SKM-1 treated with dmso at 0.1 percent for 144 hours (cell line): Measurements from ENCODE around the gene KRT4.

Experiments
- DNase-seq: peaks from one replicate; lab custom pipeline; 2025; ENCODE audit not compliant: unreplicated experiment; lab: John Stamatoyannopoulos, UW

Gene KRT4

GRCh38 chr12:52837413-52837741 lies 23.5 kb upstream of the KRT4 start:
- no peak for DNase-seq

GRCh38 chr12:52836491-52837412 lies 22.8 kb upstream of the KRT4 start:
- DNase-seq, result no peak

- no peak for DNase-seq
Measured at GRCh38 chr12:52836042-52836466, 22.1 kb upstream of the KRT4 start.

DNA sequence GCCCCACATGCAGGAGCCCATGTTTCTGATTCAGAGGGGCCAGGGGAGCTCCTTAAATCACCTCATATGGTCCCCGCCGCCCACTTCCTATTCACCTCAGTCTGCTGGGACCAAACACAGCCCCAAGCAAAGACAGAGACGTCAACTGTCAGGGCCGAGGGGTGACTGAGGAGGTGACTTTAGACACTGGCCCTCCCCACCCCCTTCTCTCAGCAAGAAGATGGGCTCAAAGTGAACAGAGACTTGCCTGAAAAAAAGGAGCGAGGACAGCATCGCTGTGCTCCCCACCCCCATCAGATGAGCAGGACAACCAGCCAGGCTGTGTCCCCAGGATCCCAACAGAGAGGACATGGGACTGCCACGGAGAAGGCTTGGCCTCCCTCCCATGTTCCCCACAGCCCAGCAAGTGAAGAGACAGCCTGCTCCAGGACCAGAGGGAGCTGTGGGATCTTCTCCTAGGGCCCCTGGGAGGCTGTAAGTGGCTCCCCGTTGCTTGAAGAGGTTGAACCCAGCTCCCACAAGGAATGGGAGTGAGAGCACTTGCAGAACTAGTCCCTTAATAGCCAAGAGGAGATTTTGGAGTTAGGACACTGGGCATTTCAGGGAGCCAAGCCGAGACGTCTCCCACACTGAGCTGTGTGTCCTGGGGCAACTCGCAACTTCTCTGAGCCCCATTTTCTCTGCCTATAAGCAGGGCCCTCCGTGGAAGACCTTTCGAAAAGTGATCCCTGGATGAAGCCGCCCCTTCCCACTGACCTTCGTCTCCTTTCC lies 21.5 kb upstream of the KRT4 start:
- no peak for DNase-seq

DNA sequence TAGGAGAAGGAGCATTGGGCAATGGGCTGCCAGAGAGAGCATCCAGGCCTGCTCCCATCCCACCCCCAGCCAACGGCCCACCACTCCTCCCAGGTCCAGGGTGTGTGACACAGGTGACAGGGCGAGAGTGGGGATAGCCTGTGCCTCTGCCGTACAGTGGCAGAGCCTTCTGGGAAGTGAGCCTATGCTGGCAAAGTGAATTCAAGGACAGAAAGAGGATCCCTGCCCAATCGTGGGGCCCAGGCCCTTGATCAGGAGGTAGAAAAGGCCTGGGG lies 20.7 kb upstream of the KRT4 start:
- no peak for DNase-seq

GRCh38 chr12:52833922-52834726 lies 20.2 kb upstream of the KRT4 start, which contains the start of gene KRT79:
Gene KRT79, minus strand, starts transcription at chr12:52834311. Its CDS starts 51 bp downstream, at chr12:52834260.
- no peak for DNase-seq

DNA sequence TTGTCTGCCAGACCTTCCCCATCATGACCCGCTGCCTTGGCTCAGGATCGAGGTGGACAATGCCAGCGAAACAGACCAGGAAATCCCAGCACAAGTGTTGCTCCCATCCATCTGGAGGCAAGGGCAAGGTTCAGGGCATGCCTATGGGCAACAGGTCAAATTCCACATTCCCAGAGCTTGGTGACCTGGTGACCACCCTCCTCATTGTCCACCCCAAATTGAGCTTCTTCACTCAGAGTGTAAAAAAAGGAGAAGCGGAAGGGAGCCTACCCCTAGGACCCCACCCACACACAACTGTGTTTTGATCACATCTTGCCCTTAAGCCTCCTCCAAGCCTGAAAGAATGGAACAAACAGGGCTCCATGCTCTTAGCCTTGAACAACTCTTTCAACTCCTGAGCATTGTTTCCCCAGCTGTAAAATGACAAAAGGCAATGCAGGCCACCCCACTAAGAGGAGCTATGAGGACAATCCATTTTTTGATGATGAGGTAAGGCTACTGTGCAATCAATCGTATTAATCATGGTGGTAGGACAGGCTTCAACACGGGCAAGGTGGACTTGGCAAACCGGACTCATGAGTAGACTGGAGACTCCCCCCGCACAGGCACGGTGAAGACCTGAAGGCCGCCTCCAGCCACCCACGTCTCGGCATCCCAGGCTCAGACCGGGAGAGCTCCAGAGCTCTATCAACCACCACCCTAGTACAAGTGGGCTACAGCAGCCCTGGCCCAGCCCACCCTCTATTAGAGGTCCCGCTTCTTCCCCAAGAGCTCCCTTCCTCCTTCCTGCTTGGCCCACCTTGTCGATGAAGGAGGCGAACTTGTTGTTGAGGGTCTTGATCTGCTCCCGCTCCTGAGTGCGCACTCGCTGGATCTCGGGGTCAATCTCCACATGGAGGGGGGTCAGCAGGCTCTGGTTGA lies 19.3 kb upstream of the KRT4 start:
- no peak for DNase-seq

DNA sequence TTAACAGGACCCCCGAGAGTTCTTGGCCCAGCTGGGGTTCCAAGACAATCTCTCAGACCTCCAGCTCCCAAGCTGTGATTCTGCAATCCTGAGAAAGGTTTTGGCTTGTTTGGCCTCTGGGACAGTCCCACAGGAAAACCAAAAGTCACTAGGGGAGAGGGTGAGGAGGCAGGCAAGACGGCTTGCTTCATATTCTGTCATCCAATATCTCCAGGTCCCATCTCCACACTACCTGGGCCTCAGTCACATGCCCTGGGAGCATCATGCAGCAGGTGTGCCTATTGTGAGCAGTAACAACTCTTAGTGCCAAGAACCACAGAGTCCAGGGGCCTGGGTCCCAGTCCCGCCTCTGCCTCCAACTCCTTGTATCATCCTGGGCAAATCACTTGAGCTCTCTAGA lies 18.5 kb upstream of the KRT4 start:
- no peak for DNase-seq

- no peak for DNase-seq
Measured at GRCh38 chr12:52831251-52831650, 17.3 kb upstream of the KRT4 start.

DNA sequence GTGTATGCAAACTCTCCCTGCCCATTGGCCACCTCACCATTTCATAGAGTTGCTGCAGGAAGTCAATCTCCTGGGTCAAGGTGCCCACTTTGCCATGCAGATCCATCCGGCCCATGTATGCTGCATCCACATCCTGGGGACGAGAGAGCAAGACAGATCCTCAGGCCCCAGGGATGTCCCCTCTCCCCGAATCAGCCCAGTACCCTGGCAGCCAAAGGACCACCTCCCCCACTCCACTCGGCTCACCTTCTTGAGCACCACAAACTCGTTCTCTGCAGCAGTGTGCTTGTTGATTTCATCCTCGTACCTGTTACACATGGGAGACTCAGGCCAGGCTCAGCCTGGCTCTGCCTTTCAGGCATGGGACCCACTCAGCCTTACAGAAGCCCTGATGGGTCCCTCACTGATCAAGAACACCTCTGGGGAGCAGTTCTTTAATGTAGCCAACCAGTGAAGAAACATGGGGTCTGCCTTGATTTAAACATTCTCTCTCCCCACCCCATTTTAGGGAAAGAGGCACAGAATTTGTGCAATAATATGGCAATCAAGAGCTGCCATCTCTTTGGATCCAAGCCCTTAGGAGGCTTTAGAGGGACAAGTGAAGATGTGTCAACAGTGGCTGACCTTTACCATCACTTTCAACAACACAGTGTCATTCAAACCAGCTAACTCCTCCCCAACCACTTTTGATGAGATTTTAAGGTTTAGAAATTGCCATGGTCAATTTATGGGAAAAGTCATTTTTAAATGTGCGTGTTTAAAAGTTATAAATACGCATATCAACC lies 16.3 kb upstream of the KRT4 start:
- no peak for DNase-seq

DNA sequence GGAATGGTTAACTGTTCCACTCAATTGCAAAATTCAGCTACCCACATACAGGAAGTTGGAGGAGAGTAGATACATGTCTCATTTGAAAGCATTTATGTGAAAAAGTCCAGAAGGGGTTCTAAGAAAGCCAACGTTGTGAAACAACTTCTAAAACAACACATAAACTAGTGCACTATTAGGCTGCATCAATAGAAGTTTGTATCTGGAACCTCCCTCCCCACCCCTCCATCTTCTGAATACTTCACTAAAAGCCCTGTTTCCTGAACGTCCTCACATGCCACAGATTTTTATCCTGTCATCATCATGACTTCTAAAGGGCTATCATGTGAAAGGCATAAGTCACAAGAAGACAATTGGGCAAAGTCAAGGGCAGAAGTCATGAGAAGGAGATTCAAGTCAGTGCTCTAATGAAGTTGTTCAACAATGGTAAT lies 14.7 kb upstream of the KRT4 start:
- DNase-seq, result no peak

- no peak for DNase-seq
Measured at GRCh38 chr12:52828156-52828555, 14.2 kb upstream of the KRT4 start.

- DNase-seq, result no peak
Measured at GRCh38 chr12:52827499-52828090, 13.7 kb upstream of the KRT4 start.

GRCh38 chr12:52826611-52827498 lies 12.9 kb upstream of the KRT4 start:
- no peak for DNase-seq

GRCh38 chr12:52825961-52826360 lies 12.0 kb upstream of the KRT4 start:
- DNase-seq, result no peak

DNA sequence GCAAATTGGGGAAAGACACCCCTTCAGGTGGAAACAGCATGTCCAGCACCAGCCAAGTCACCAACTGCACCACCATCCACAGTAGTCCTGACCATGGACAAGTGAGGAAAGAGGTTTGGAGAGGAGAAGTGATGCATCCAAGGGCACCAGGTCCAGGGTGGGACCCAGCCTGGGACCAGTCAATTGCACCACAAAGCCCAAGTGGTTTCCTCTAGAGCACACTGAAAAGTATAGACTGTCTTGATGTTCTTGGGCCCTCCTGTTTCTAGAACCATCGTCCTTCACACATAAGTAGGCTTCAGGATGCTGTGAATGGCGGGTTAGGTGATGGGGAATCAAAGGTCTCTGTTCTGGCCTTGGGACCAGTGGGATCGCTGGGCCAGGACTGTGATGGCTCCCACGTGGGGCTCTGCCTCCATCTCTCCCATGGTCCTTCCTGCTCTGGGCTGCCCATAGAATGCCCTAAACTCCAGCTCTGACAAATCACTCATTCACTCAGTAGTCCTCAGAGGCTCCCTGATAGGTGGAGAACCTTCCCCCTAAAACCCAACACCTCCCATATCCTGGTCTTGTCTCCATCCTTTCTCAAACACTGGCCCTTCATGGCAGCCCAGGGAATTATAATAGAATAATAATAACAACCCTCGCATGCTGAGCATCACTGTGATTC lies 11.0 kb upstream of the KRT4 start:
- DNase-seq, result no peak

DNA sequence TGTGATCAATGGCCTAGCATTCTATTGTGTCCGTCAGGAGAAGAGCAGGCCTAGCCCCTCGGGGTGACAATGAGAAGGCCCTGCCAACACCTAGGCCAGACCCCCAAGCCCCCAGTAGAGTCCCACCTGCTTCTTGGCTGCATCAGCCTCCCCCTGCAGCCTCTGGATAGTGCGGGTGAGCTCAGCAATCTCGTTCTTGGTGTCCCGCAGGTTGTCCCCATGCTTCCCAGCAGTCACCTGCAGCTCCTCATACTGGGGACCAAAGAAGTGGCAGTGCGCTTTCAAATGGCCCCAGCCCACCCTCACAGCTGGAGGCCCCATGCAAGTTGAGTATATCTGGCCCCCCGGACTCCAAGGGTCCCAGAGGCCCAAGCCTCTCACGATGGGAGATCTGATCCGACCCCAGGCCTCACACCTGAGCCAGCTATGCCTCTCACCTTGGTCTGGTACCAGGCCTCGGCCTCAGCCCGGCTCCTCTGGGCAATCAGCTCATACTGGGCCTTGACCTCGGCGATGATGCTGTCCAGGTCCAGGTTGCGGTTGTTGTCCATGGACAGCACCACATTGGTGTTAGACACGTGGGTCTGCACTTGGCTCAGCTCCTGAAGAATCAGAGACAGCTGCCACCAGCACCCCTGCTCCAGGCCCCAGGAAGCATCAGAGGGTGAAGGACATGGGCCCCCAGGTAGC lies 10.0 kb upstream of the KRT4 start:
- DNase-seq, result no peak
